ENCODE data around the gene AGK. TPM values are rescaled to one million over a fixed set of nuclear protein-coding genes. Genes with fewer than 3 reads are reported as not detected.

AGK gene
- total and polyA plus RNA-seq, 2 of the 8 experiments (the other 6 are each of a cell fraction or from before 2014, with no cell fraction given), result 25.8 to 34.0 TPM

DNA sequence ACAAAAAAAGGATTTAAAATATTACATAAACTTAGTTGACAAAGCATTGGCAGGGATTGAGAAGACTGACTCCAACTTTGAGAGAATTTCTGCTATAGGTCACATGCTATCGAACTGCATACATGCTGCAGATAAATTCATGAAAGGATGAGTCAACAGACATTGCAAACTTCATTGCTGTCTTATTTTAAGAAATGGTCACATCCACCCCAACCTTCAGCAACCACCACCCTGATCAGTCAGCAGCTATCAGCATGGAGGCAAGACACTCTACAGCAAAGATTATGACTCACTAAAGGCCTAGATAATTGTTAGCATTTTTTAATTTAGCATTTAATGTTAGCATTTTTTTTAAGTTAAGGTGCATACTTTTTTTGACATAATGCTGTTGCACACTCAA, 73.6 kb downstream of the AGK start (continued):
- TF ChIP-seq KDM4A (IDR thresholded peaks at IDR 0.05; ENCODE audit: low read depth, low read length, severe bottlenecking) (no peak), KDM5A (IDR thresholded peaks at IDR 0.05; ENCODE audit: low read length) (no peak), ATF2 (IDR thresholded peaks at IDR 0.05; ENCODE audit: low read length) (no peak), SIRT6 (IDR thresholded peaks at IDR 0.05; ENCODE audit: low read length) (no peak)
- TF ChIP-seq, protein P1, sequence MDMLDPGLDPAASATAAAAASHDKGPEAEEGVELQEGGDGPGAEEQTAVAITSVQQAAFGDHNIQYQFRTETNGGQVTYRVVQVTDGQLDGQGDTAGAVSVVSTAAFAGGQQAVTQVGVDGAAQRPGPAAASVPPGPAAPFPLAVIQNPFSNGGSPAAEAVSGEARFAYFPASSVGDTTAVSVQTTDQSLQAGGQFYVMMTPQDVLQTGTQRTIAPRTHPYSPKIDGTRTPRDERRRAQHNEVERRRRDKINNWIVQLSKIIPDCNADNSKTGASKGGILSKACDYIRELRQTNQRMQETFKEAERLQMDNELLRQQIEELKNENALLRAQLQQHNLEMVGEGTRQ (IDR thresholded peaks at IDR 0.05; ENCODE audit: low read length), result no peak
